ENCODE data around the gene PGLYRP1. TPM values are rescaled to one million over a fixed set of nuclear protein-coding genes. Genes with fewer than 3 reads are reported as not detected.

The PGLYRP1 gene
- total and polyA plus RNA-seq, 3 experiments from 2014 or later, result not detected

- POLR2A ChIA-PET, result no interaction called here
- no peak overlapping the region for H3K4me3 ChIP-seq (ENCODE audit: low read length)
- H3K27me3 ChIP-seq (ENCODE audit: insufficient read depth, low read length, poor library complexity, severe bottlenecking), result no peaks in the 10 kb centered on the region
- H3K9me3 Mint-ChIP-seq, result no peaks in the 10 kb centered on the region
- no peak overlapping the region for H3K27ac ChIP-seq (ENCODE audit: low read depth, low read length)
- peaks cover 0 to 3% (median 0%) of the 10 kb centered on the region in 3 donors for H3K36me3 Mint-ChIP-seq
- peaks cover 10% of the 10 kb centered on the region for H3K4me1 ChIP-seq (ENCODE audit: insufficient read depth, low read length)
- DNase-seq, result no peak
- no peaks in the 10 kb centered on the region for H3K9me3 ChIP-seq (ENCODE audit: low read length)
- H3K27me3 Mint-ChIP-seq, result peaks cover 19 to 44% of the 10 kb centered on the region in 2 donors
- no peak overlapping the region for H3K27ac Mint-ChIP-seq
- no peaks in the 10 kb centered on the region for H3K36me3 ChIP-seq (ENCODE audit: insufficient read depth, low read length)
- H3K4me1 Mint-ChIP-seq, result peaks cover 10 to 15% (median 11%) of the 10 kb centered on the region in 3 donors
- CTCF ChIA-PET, result interaction anchor here (1.0 to 6.9 kb wide), 2 partner anchors 234 kb away, joined by 5 to 93 read pairs; no protein-coding TSS in a partner anchor
- no peak overlapping the region for H3K4me3 Mint-ChIP-seq
Observed at GRCh38 chr19:46030812-46031550, 8.1 kb upstream of the PGLYRP1 start.

- Histone ChIP-seq H3K27ac (ENCODE audit: low read depth, low read length) (no peak overlapping the region), H3K4me3 (ENCODE audit: low read length) (no peak overlapping the region), H3K27me3 (ENCODE audit: insufficient read depth, low read length, poor library complexity, severe bottlenecking) (peaks cover 6% of the 10 kb centered on the region), H3K4me1 (ENCODE audit: insufficient read depth, low read length) (peaks cover 17% of the 10 kb centered on the region), H3K36me3 (ENCODE audit: insufficient read depth, low read length) (no peaks in the 10 kb centered on the region), H3K9me3 (ENCODE audit: low read length) (no peaks in the 10 kb centered on the region)
- Mint-ChIP-seq H3K9me3 (no peaks in the 10 kb centered on the region), H3K27me3 (peaks cover 12 to 47% of the 10 kb centered on the region in 2 donors), H3K27ac (no peak overlapping the region), H3K4me1 (peaks cover 14 to 24% (median 16%) of the 10 kb centered on the region in 3 donors), H3K36me3 (peaks cover 0 to 3% (median 2%) of the 10 kb centered on the region in 3 donors), H3K4me3 (no peak overlapping the region)
- no peak for DNase-seq
- POLR2A ChIA-PET, result no interaction called here
- CTCF ChIA-PET, result interaction anchor here (2.1 to 6.9 kb wide), 2 partner anchors 9 to 239 kb away, joined by 7 to 93 read pairs; no protein-coding TSS in a partner anchor
Observed at GRCh38 chr19:46025835-46026234, 3.0 kb upstream of the PGLYRP1 start.

- CTCF ChIA-PET, result interaction anchor here (0.9 kb wide), 1 partner anchor 242 kb away, joined by 3 read pairs; no protein-coding TSS in a partner anchor
- peaks cover 0 to 3% (median 0%) of the 10 kb centered on the region in 3 donors for H3K36me3 Mint-ChIP-seq
- DNase-seq, result no peak
- H3K4me1 ChIP-seq (ENCODE audit: insufficient read depth, low read length), result peaks cover 12% of the 10 kb centered on the region
- H3K27me3 ChIP-seq (ENCODE audit: insufficient read depth, low read length, poor library complexity, severe bottlenecking), result peaks cover 6% of the 10 kb centered on the region
- no peaks in the 10 kb centered on the region for H3K9me3 Mint-ChIP-seq
- H3K9me3 ChIP-seq (ENCODE audit: low read length), result no peaks in the 10 kb centered on the region
- H3K27ac ChIP-seq (ENCODE audit: low read depth, low read length), result no peak overlapping the region
- H3K4me1 Mint-ChIP-seq, result peaks cover 11 to 20% (median 12%) of the 10 kb centered on the region in 3 donors
- H3K4me3 ChIP-seq (ENCODE audit: low read length), result no peak overlapping the region
- H3K27ac Mint-ChIP-seq, result no peak overlapping the region
- POLR2A ChIA-PET, result interaction anchor here (0.7 kb wide), 1 partner anchor 45 kb away, joined by 8 read pairs; no protein-coding TSS in a partner anchor
- no peak overlapping the region for H3K4me3 Mint-ChIP-seq
- H3K36me3 ChIP-seq (ENCODE audit: insufficient read depth, low read length), result no peaks in the 10 kb centered on the region
- H3K27me3 Mint-ChIP-seq, result peaks cover 9 to 35% of the 10 kb centered on the region in 2 donors
Observed at GRCh38 chr19:46023311-46023779, 492 bp upstream of the PGLYRP1 start.

- CTCF ChIA-PET, result no interaction called here
- Histone ChIP-seq H3K4me3 (ENCODE audit: low read length) (no peak overlapping the region), H3K27me3 (ENCODE audit: insufficient read depth, low read length, poor library complexity, severe bottlenecking) (peaks cover 6% of the 10 kb centered on the region), H3K4me1 (ENCODE audit: insufficient read depth, low read length) (peaks cover 15% of the 10 kb centered on the region), H3K27ac (ENCODE audit: low read depth, low read length) (no peak overlapping the region), H3K36me3 (ENCODE audit: insufficient read depth, low read length) (no peaks in the 10 kb centered on the region), H3K9me3 (ENCODE audit: low read length) (no peaks in the 10 kb centered on the region)
- H3K27me3 Mint-ChIP-seq, result peaks cover 9 to 31% of the 10 kb centered on the region in 2 donors
- no peak overlapping the region for H3K27ac Mint-ChIP-seq
- peaks cover 11 to 21% (median 12%) of the 10 kb centered on the region in 3 donors for H3K4me1 Mint-ChIP-seq
- no peak overlapping the region for H3K4me3 Mint-ChIP-seq
- DNase-seq, result no peak
- POLR2A ChIA-PET, result no interaction called here
- peaks cover 0 to 3% (median 0%) of the 10 kb centered on the region in 3 donors for H3K36me3 Mint-ChIP-seq
- no peaks in the 10 kb centered on the region for H3K9me3 Mint-ChIP-seq
Observed at GRCh38 chr19:46022061-46022430, 807 bp downstream of the PGLYRP1 start.

GRCh38 chr19:46021531-46022041 lies 1.3 kb downstream of the PGLYRP1 start:
- POLR2A ChIA-PET, result no interaction called here
- H3K36me3 Mint-ChIP-seq, result peaks cover 0 to 3% (median 0%) of the 10 kb centered on the region in 3 donors
- no peak for DNase-seq
- H3K4me1 Mint-ChIP-seq, result peaks cover 12 to 20% (median 15%) of the 10 kb centered on the region in 3 donors
- no peaks in the 10 kb centered on the region for H3K9me3 ChIP-seq (ENCODE audit: low read length)
- no peak overlapping the region for H3K4me3 Mint-ChIP-seq
- no peak overlapping the region for H3K27ac Mint-ChIP-seq
- H3K27me3 ChIP-seq (ENCODE audit: insufficient read depth, low read length, poor library complexity, severe bottlenecking), result peaks cover 6% of the 10 kb centered on the region
- H3K4me3 ChIP-seq (ENCODE audit: low read length), result no peak overlapping the region
- no peak overlapping the region for H3K27ac ChIP-seq (ENCODE audit: low read depth, low read length)
- no peaks in the 10 kb centered on the region for H3K9me3 Mint-ChIP-seq
- H3K36me3 ChIP-seq (ENCODE audit: insufficient read depth, low read length), result no peaks in the 10 kb centered on the region
- H3K4me1 ChIP-seq (ENCODE audit: insufficient read depth, low read length), result peaks cover 17% of the 10 kb centered on the region
- CTCF ChIA-PET, result no interaction called here
- peaks cover 9 to 27% of the 10 kb centered on the region in 2 donors for H3K27me3 Mint-ChIP-seq

GRCh38 chr19:46020819-46021125 lies 2.1 kb downstream of the PGLYRP1 start:
- ChIA-PET CTCF (interaction anchor here (5.0 kb wide), 1 partner anchor 8 kb away, joined by 23 read pairs; no protein-coding TSS in a partner anchor), POLR2A (no interaction called here)
- Mint-ChIP-seq H3K4me3 (no peak overlapping the region), H3K27me3 (peaks cover 9 to 22% of the 10 kb centered on the region in 2 donors), H3K9me3 (no peaks in the 10 kb centered on the region), H3K4me1 (peaks cover 7 to 19% (median 13%) of the 10 kb centered on the region in 3 donors), H3K36me3 (peaks cover 0 to 3% (median 0%) of the 10 kb centered on the region in 3 donors), H3K27ac (no peak overlapping the region)
- peaks cover 12% of the 10 kb centered on the region for H3K4me1 ChIP-seq (ENCODE audit: insufficient read depth, low read length)
- no peak overlapping the region for H3K27ac ChIP-seq (ENCODE audit: low read depth, low read length)
- H3K9me3 ChIP-seq (ENCODE audit: low read length), result no peaks in the 10 kb centered on the region
- peaks cover 6% of the 10 kb centered on the region for H3K27me3 ChIP-seq (ENCODE audit: insufficient read depth, low read length, poor library complexity, severe bottlenecking)
- no peaks in the 10 kb centered on the region for H3K36me3 ChIP-seq (ENCODE audit: insufficient read depth, low read length)
- DNase-seq, result no peak
- H3K4me3 ChIP-seq (ENCODE audit: low read length), result no peak overlapping the region

GRCh38 chr19:46019270-46019669 lies 3.6 kb downstream of the PGLYRP1 start:
- Mint-ChIP-seq H3K4me3 (peak overlapping the region in 1 of 7 donors; percentile 67), H3K4me1 (peaks cover 13 to 21% (median 19%) of the 10 kb centered on the region in 3 donors), H3K9me3 (no peaks in the 10 kb centered on the region), H3K36me3 (peaks cover 0 to 3% (median 0%) of the 10 kb centered on the region in 3 donors), H3K27me3 (peaks cover 13 to 17% of the 10 kb centered on the region in 2 donors), H3K27ac (no peak overlapping the region)
- ChIA-PET CTCF (interaction anchor here (1.4 to 5.0 kb wide), 2 partner anchors 9 to 10 kb away, joined by 4 to 23 read pairs; no protein-coding TSS in a partner anchor), POLR2A (interaction anchor here (0.6 kb wide), 1 partner anchor 14 kb away, joined by 3 read pairs; no protein-coding TSS in a partner anchor)
- Histone ChIP-seq H3K9me3 (ENCODE audit: low read length) (no peaks in the 10 kb centered on the region), H3K4me3 (ENCODE audit: low read length) (no peak overlapping the region), H3K36me3 (ENCODE audit: insufficient read depth, low read length) (no peaks in the 10 kb centered on the region), H3K27me3 (ENCODE audit: insufficient read depth, low read length, poor library complexity, severe bottlenecking) (peaks cover 11% of the 10 kb centered on the region), H3K27ac (ENCODE audit: low read depth, low read length) (no peak overlapping the region), H3K4me1 (ENCODE audit: insufficient read depth, low read length) (peaks cover 10% of the 10 kb centered on the region)
- DNase-seq, result no peak
